ELR (cell line): Measurements from ENCODE around the gene RBM19.

ENCODE experiments used
- DNase-seq: peaks from one replicate; pipeline ENCODE4 v3.0.0-alpha.2; 2015; ENCODE audit warnings: low read depth

The RBM19 gene

DNA sequence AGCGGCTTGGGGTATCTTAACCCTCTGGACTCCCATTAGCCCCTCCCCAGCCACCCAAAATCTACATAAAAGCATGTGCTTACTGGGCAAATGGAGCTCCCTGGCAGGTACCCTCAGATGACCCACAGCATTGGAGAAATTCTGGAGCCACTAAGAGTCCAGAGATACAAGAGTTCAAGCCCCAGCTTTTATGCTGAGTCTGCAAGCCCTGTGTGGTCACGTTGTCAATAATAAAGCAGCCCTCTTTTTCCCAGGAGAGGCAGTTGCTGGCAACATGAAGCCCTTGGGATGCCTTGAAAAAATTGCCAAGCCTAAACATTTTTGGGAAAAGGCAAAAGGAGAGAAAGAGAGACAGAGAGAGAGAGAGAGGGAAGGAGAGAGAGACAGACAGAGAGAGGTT is 83.4 kb downstream of the RBM19 start:
- DNase-seq, result no peak

GRCh38 chr12:113880988-113881962 is 84.8 kb downstream of the RBM19 start:
- DNase-seq, result no peak

GRCh38 chr12:113880326-113880725 is 85.8 kb downstream of the RBM19 start:
- DNase-seq, result no peak

DNA sequence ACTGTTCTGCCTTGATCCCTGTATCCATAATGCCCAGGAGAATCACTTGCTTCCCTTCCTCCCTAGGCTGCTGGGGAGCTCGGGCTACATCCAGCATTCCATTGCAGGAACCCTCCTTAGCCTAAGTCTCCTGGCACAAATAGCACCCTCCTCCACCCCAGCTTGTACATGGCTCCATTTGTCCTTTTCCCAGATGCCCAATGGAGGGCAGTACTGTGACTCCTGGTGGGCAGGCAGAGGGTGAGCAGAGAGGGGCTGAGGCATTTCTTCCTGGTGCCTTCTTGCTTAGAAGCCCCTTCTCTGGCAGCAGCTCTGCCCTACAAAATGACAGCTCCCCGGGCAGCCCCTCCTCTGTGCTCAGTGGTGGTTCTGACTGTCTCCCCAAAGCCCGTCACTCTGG is 86.5 kb downstream of the RBM19 start:
- no peak for DNase-seq

GRCh38 chr12:113877607-113878006 is 88.5 kb downstream of the RBM19 start:
- DNase-seq, result no peak

DNA sequence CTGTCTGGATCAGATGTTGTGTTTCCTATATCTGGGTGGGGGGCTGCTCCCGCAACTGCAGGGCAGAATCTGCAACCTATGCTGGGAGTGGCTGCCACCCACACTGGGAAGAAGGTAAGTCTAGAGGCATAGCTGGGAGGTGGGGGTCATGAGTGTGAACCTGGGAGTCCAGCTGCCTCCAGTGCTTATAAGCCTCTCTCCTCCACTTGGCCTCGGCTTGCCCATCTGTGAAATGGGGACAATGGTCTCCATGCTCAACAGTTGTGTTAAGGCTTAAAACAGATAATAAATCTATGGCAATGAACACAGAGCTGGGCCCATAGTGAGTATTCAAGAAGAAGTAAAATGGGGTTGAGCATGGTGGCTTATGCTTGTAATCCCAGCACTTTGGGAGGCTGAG is 90.0 kb downstream of the RBM19 start:
- no peak for DNase-seq

- DNase-seq, result peak; percentile 24
Measured at GRCh38 chr12:113875691-113876090, 90.4 kb downstream of the RBM19 start.

- DNase-seq, result peak; percentile 47
Measured at GRCh38 chr12:113874999-113875561, 91.0 kb downstream of the RBM19 start.

GRCh38 chr12:113874326-113874725 is 91.8 kb downstream of the RBM19 start:
- no peak for DNase-seq

DNA sequence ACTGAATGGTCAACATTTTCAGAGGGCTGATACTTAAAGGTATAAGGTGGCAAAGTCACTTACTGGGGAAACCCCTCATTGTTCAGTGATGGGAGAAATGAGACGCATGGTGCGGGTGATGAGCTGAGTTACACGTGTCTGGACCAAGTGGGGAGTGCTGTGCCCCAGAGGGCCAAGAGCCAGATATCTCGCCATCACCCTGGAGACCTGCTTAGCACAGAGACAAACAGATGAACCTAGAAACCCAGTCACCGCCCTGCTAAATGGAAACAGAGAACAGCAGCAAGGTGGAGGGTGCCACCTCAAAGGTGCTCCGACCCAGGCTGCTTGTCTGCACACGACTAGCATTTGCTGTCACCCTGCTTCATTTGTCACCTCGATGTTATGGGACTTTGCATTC is 92.4 kb downstream of the RBM19 start:
- DNase-seq, result no peak

GRCh38 chr12:113870890-113871289 is 95.2 kb downstream of the RBM19 start:
- no peak for DNase-seq

- no peak for DNase-seq
Measured at GRCh38 chr12:113870035-113870434, 96.1 kb downstream of the RBM19 start.

DNA sequence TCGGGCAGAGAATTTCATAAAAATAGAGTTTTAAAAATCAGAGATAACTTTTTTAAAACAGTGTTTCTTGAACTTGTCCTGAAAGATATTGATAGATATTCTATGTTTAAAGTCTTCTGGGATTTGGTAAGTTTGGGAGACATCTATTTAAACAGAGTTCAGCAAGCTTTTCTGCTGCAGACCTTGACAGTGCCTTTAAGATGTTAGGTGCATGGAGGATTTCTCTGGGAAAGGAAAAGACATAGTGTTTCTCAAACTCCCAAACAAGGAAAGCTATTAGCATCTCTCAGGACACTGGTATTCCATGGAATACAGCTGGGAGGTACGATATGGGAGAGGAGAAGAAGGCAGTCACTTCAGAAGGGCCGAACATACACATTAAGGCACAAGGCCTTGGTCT is 97.8 kb downstream of the RBM19 start:
- no peak for DNase-seq

DNA sequence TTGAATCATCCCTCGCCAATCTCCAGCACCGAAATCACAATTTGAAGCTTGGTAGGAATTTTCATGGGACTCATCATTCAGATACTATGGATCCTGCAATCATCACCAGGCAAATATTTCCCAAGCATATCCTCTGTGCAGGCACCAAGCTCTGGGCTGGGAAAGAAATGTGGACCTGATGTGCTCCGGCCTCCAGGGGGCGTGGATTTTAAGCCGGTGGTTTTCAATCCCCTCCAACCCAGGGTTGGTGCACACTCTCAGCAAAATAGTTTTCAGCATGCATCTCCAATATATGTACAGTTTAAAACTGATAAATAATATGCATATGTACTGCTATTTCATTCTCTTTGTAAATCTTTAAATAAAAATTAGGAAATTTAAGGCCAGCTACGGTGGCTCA is 98.9 kb downstream of the RBM19 start:
- peak; percentile 49 for DNase-seq

DNA sequence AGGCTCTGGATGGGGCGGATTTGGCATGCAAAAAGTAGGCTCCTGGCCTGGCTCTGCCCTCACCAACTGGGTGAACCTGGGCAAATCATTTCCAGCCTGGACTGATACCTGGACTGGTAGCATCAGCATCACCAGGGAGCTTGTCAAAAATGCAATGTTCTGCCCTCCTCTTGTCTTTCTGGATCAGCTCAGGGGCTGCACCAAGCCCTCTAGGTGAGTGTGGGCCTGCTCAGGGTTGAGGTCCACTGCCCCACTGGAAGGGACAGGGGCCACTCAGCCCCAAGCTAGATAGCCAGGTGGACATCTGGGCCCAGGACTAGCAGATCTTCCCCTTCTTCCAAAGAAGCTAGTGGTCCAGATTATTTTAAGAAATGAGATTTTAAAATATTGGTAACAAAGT is 99.6 kb downstream of the RBM19 start:
- no peak for DNase-seq

DNA sequence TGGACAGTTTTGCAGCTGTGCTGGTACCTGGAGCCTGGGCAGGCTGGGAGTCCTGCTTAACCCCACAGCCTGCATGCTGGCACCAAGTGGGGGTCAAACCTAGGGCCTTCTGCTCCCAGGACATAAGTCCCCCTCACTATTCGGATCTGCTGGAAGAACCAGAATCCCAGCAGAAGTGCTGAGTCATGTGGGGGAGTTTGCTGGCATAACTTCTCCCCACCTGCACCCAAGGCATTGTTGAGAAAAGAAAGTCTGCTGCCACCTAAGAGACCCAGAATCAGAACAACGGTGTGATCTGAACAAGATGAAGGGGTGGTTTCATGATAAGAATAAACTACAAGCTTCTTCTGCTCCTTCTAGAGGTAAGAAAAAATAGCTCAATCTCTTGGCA is 102.7 kb downstream of the RBM19 start:
- no peak for DNase-seq

DNA sequence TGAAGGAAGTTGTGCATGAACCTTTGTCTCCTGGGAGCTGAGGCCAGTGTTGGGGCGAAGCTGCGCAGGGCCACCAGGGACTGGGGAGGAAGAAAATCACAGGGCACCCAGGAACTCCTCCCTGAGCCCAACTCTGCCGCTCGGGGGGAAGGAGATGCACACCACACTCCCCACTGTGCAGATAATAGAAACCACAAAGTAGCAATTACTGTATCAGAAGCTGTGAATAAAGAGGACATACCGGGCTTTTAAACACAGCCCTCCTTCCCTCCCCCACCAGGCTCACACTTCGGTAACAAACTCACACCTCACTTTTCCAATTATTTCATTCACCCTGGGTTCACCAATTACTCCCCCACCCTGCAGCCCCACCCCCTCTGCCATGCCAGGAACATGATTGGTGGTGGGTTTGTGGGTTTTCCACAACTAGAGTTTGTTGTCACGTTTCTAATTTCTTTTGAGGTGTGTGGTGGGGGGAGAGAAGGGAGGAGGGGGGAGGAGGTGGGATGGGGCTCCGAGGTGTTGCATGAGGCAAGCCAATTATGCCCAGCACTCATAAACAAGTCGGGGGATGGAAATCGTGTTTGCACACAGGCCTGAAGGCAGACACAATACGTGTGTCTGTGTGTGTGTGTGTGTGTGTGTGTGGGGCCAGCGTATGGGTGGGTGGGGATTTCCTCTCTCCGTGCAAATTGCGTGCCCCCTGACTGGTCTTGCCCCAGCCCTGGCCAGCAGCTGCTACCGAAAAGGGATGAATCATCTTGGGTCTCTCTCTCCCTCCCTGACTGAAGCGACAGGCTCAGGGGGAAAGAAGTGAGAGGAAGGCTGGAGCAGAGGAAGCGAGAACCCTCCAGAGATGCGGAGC is 103.3 kb downstream of the RBM19 start:
- DNase-seq, result peak; percentile 83

GRCh38 chr12:113861708-113862312 is 104.3 kb downstream of the RBM19 start:
- DNase-seq, result no peak

DNA sequence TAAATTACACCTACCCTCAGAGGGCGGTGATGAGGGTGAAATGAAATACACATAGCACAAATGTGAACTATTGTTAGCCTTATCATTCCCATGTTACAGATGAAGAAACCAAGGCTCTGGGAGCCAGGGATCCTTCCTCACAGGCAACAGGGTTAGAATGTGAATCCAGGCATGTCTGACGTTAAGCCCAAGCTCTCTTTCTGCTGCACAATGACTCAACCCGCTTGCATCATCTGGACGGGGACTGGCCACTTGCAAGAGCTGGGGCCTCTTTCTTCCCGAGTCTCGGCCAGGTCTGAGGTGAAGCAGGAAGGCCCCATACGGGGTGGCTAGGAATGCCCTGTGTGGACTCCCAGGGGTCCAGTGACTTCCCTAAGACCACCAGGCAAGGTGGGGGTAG is 105.2 kb downstream of the RBM19 start:
- peak; percentile 89 for DNase-seq

DNA sequence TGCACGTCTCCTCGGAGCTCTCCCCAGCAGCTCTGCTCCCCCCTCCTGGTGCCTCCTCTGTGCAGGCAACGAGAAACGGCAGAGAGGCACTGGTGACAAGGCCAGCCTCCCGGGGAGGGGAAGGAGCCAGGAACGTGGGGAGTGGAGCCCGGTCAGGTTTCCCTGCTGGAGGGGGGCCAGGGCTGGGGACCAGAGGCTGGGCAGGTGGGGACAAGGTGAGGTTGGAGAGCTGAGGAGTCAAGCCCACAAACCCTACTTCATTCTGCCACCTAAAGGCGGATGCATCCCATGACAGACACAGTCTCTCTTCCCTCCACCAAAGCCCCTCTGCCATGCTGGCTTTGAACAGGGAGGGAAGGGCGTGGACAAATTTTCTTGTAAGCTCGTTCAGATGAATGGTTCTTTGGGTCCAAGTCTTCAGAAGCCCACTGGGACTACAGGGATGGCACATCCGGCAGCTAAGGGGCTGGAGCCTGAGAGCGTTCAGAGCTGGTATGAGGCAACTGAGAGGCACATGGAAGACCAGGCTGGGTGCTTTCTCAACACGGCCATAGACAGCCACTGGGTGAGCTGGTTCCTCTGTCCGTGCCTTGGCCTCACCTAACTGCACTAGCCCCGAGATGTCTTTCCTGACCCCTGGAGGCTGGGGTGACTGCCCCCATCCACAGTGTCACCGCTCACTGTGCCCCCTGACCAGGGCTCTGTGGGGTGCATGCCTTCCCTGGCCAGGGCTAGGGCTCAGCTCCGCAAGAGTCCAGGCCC is 105.9 kb downstream of the RBM19 start:
- no peak for DNase-seq

DNA sequence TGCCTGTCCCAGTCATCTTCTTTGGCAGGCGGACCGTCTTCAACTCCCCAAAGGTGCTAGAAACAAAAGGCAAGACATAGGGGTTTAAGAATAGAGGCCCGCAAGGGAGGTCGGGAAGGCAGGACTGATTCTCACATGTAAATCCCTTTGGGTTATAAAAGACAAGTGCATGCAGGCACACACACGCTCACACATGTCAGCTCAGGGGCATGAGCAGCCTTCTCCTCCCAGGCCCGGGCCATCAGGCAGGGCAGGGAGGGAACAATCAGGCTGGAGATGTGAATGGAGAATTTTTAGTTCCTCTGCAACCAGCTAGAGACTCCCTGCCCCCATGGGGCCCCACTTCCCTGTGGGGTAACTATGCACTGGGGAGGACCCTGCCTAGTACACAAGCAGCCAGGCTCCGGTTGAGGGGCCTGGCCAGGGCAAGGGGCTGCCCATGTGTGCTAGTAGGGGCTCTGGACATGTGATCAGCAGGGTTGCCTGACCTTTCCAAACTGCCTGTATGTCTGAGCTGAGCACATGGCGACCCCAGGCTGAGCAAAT is 107.2 kb downstream of the RBM19 start:
- no peak for DNase-seq
